Heart right ventricle (tissue), 16 donors: Measurements from ENCODE around the gene KRT37. TPM values are rescaled to one million over a fixed set of nuclear protein-coding genes. Genes with fewer than 3 reads are reported as not detected.
A peak's percentile ranks its signal among the peaks of the same experiment; 100 is the strongest.

Experiments
- ATAC-seq, 8 donors: fragments of 200-7000 bp; cut with Tn5 transposase; one replicate each; pipeline ENCODE4 v1.9.1; 2020; ENCODE audit warnings: mild to moderate bottlenecking in 8 of 8, moderate library complexity in 8 of 8, moderate number of reproducible peaks in 1 of 8
- DNase-seq, 2 donors: peaks; one replicate each; pipeline ENCODE4 v3.0.0-alpha.2; 2020
- H3K27ac ChIP-seq, 10 donors: fragments of 200-600 bp; sonication (generic) in 2 of 10; one replicate each; pipeline versions ENCODE4 v1.5.0 to v1.8.0; 2020 to 2022; ENCODE audit warnings: mild to moderate bottlenecking in 3 of 10
- H3K27me3 ChIP-seq, 7 donors: fragments of 200-600 bp; one replicate each; pipeline ENCODE4 v1.8.0; 2021 to 2022; ENCODE audit warnings: mild to moderate bottlenecking in 2 of 7
- H3K36me3 ChIP-seq, 9 donors: fragments of 200-600 bp; sonication (generic) in 1 of 9; one replicate each; pipeline versions ENCODE4 v1.5.0 to v1.8.0; 2020 to 2022; ENCODE audit warnings: mild to moderate bottlenecking in 2 of 9
- H3K4me1 ChIP-seq, 9 donors: fragments of 200-600 bp; sonication (generic) in 1 of 9; one replicate each; pipeline versions ENCODE4 v1.5.0 to v1.8.0; 2020 to 2022; ENCODE audit warnings: mild to moderate bottlenecking in 4 of 9
- H3K4me3 ChIP-seq, 10 donors: fragments of 200-600 bp; sonication (generic) in 2 of 10; one replicate each; pipeline versions ENCODE4 v1.5.0 to v1.8.0; 2020 to 2022; ENCODE audit warnings: mild to moderate bottlenecking in 7 of 10, moderate library complexity in 2 of 10
- H3K9me3 ChIP-seq, 11 donors: fragments of 200-600 bp in 10 of 11; sonication (generic) in 2 of 11; one replicate each; pipeline versions ENCODE4 v1.5.0 to v1.8.0; 2013 to 2022; ENCODE audit warnings: mild to moderate bottlenecking in 2 of 11, control low read depth in 1 of 11, moderate library complexity in 1 of 11
- WGBS, 2 donors: extraction: QIAGEN DNeasy Blood & Tissue Kit; methylation state at CpG; one replicate each; pipeline ENCODE4 v1.1.7; 2013; ENCODE audit warnings: inconsistent platforms in 1 of 2; 5-methylcytosine and 5-hydroxymethylcytosine counted together
- intact Hi-C, 10 donors: fragments of 100-400 bp; cut with DNase I; formaldehyde crosslinking; loops; one replicate each; pipeline versions ENCODE4 v1.11.1 to v1.14.2; 2022
- polyA plus RNA-seq, 2 donors: library from polyadenylated mRNA; stranded (reverse); fragments of 200-250 nt; gene quantifications; one replicate each; pipeline ENCODE4 v1.2.3, GENCODE V29; 2013
- total RNA-seq, 10 donors: library from RNA; stranded (reverse); fragmentation: NEBNext Ultra II Directional in 3 of 10; extraction: Animal tissue kit (Norgen Biotek cat#: 25700) in 3 of 10; gene quantifications; one replicate each; pipeline versions ENCODE4 v1.2.1 to v1.2.4, GENCODE V29; 2021 to 2023
- TF ChIP-seq, protein P1 (sequence below), 9 donors: fragments of 200-600 bp; sonication (generic) in 2 of 9; IDR thresholded peaks; one replicate each; pipeline versions ENCODE4 v1.5.0 to v1.8.0; 2021 to 2022; ENCODE audit warnings: antibody characterized with exemption in 9 of 9, mild to moderate bottlenecking in 5 of 9, moderate library complexity in 1 of 9
- donor health status: Arrhythmogenic right ventricular cardiomyopathy.
- donor health status: ischemic (EF 13 %, LVEDD 7.1; RV severe dilation, severe dysfunction).
- donor health status: healthy with polysubstance abuse.
- donor health status: DM: no; HTN: yes; CAD: no.
- donor health status: DM: no; HTN: no; CAD: no.
- donor health status: ischemic (EF 25% LVEDD 6.9; RV normal size, moderate dysfunction).
- donor health status: ischemic (EF 25% LVEDD 5.7; RV mildly dilated, moderate dysfunction).
- donor health status: healthy.
- donor health status: DM: yes; HTN: yes; CAD: no.
- donor health status: Ischemic cardiomyopathy.
- donor health status: ischemic (EF 35%, LVEDD 5.7; RV mildly dilated, moderate dysfunction).
- donor health status: nonischemic (EF 11% LVEDD 7.7; RV severe dilation, severe dysfunction).
- donor health status: DM: yes; HTN: yes; CAD: no.
- donor health status: PGD.
- donor health status: ischemic (EF 29% LVEDD 5.4; RV normal size, mild dysfunction).
- donor health status: nonischemic (EF 23%, LVEDD 6.1; RV moderate dilation, normal function).

KRT37 gene
- total and polyA plus RNA-seq, 12 donors, result not detected

DNA sequence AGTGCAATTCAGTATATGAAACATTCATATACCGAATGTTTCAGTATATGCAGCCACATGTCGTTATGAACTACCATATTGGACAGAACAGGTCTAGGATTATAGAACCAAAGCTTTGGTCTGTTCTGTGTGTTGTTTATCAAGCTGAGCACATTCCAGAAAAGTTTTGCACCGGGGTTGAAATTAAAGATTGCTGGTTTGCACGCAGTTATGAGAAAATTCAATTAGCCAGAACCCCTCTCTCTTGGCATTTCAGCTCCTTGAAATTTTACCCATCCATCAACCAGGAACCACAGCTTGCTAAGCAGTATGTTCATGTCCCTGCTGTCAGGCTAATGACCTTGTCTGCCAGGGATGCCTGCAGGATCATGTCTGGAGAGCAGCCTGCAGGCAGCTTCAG, 33.3 kb upstream of the KRT37 start:
- DNase-seq (no peak), ATAC-seq (no peak)
- TF ChIP-seq, protein P1, sequence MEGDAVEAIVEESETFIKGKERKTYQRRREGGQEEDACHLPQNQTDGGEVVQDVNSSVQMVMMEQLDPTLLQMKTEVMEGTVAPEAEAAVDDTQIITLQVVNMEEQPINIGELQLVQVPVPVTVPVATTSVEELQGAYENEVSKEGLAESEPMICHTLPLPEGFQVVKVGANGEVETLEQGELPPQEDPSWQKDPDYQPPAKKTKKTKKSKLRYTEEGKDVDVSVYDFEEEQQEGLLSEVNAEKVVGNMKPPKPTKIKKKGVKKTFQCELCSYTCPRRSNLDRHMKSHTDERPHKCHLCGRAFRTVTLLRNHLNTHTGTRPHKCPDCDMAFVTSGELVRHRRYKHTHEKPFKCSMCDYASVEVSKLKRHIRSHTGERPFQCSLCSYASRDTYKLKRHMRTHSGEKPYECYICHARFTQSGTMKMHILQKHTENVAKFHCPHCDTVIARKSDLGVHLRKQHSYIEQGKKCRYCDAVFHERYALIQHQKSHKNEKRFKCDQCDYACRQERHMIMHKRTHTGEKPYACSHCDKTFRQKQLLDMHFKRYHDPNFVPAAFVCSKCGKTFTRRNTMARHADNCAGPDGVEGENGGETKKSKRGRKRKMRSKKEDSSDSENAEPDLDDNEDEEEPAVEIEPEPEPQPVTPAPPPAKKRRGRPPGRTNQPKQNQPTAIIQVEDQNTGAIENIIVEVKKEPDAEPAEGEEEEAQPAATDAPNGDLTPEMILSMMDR (IDR thresholded peaks at IDR 0.05), result no peak
- Histone ChIP-seq H3K36me3 (no peaks in the 10 kb centered on the region), H3K4me3 (no peak overlapping the region), H3K9me3 (no peaks in the 10 kb centered on the region), H3K4me1 (no peaks in the 10 kb centered on the region), H3K27me3 (peaks cover 0 to 16% (median 11%) of the 10 kb centered on the region in 7 donors), H3K27ac (no peak overlapping the region)
- 75 to 83% methylated on average over 4 of the region's 4 CpGs for WGBS, 2 donors
- intact Hi-C loops, result loop anchor here in 1 of 10 donors (10.0 kb wide), 1 partner anchor 63 kb away; the partner anchor contains the start of gene KRT31

- TF ChIP-seq, protein P1 (IDR thresholded peaks at IDR 0.05), result peak in 2 of 9 donors; percentile 24 to 25
- 77 to 78% methylated on average over 3 of the region's 3 CpGs for WGBS, 2 donors
- Histone ChIP-seq H3K36me3 (no peaks in the 10 kb centered on the region), H3K4me1 (no peaks in the 10 kb centered on the region), H3K27me3 (peaks cover 0 to 27% (median 14%) of the 10 kb centered on the region in 7 donors), H3K27ac (no peak overlapping the region), H3K4me3 (no peak overlapping the region), H3K9me3 (peaks cover 0 to 10% (median 0%) of the 10 kb centered on the region in 11 donors)
- DNase-seq, result no peak
- ATAC-seq, result no peak
- intact Hi-C loops, result loop anchor here in 1 of 10 donors (10.0 kb wide), 1 partner anchor 61 kb away; the partner anchor contains the start of gene KRT31
Observed at GRCh38 chr17:41456204-41456603, 31.8 kb upstream of the KRT37 start.

GRCh38 chr17:41455236-41455635, 30.9 kb upstream of the KRT37 start:
- H3K27me3 ChIP-seq, result peaks cover 0 to 33% (median 14%) of the 10 kb centered on the region in 7 donors
- no peak for ATAC-seq
- DNase-seq, result no peak
- H3K4me1 ChIP-seq, result no peaks in the 10 kb centered on the region
- H3K9me3 ChIP-seq, result peaks cover 0 to 10% (median 0%) of the 10 kb centered on the region in 11 donors
- intact Hi-C loops, result loop anchor here in 1 of 10 donors (10.0 kb wide), 1 partner anchor 60 kb away; the partner anchor contains the start of gene KRT31
- H3K27ac ChIP-seq, result no peak overlapping the region
- no peak overlapping the region for H3K4me3 ChIP-seq
- 87 to 95% methylated on average over 1 of the region's 1 CpG for WGBS, 2 donors
- TF ChIP-seq, protein P1 (IDR thresholded peaks at IDR 0.05), result no peak
- no peaks in the 10 kb centered on the region for H3K36me3 ChIP-seq

- TF ChIP-seq, protein P1 (IDR thresholded peaks at IDR 0.05), result no peak
- 84 to 90% methylated on average over 3 of the region's 3 CpGs for WGBS, 2 donors
- DNase-seq (no peak), ATAC-seq (no peak)
- no peak overlapping the region for H3K4me3 ChIP-seq
- no peaks in the 10 kb centered on the region for H3K4me1 ChIP-seq
- no peaks in the 10 kb centered on the region for H3K36me3 ChIP-seq
- H3K27ac ChIP-seq, result no peak overlapping the region
- peaks cover 0 to 10% (median 0%) of the 10 kb centered on the region in 11 donors for H3K9me3 ChIP-seq
- intact Hi-C loops, result loop anchor here in 1 of 10 donors (10.0 kb wide), 1 partner anchor 58 kb away; the partner anchor contains the start of gene KRT31
- peaks cover 0 to 38% (median 15%) of the 10 kb centered on the region in 7 donors for H3K27me3 ChIP-seq
Observed at GRCh38 chr17:41453066-41453465, 28.7 kb upstream of the KRT37 start.
